GM21576 (cell line): ENCODE results near the gene SHTN1.

Experiments
- ATAC-seq: cut with Tn5 transposase; IDR thresholded peaks from one replicate; pipeline ENCODE4 v1.9.1; 2021; ENCODE audit warnings: mild to moderate bottlenecking, moderate library complexity; ENCODE audit not compliant: unreplicated experiment

Gene SHTN1

GRCh38 chr10:116878123-116878522, 126.9 kb downstream of the SHTN1 start:
- no peak for ATAC-seq

DNA sequence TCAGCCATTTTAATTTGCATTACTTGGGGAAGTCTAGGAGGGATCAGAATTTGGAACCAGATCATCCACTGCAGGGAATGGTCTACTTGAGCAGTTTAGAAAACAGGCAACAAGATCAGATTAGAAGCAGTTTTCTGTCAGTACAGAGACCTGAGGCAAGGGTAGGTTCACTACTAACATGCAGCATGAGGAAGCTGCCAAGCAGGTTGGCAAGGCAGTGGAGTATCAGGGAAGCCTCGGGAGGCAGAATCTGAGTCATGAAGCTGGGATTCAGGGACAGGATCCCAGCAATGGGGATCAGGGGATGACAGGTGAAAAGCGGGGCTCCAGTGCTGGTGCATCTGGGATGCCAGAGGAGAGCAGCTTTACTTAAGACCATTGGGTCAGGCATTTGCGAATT, 127.6 kb downstream of the SHTN1 start:
- ATAC-seq, result no peak

DNA sequence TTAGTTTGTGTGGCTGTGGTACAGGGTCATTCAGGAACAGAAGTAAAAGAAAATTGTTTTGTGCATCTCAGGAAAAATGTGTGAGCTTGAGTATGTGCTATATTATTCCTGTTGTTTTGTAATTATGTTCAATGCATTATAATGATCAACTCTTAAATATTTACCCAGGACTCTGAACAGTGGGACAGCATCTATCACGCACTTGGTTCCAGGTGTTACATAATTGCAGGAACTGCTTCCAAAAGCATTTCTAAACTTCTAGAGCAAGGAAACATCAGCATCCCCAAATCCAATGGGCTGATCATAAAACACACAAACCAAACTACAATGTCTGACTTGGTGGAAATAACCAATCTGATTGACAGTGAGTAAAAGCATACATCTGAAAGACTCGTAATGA, 129.1 kb downstream of the SHTN1 start:
- no peak for ATAC-seq

- no peak for ATAC-seq
These were observed 131.9 kb downstream of the SHTN1 start for GRCh38 chr10:116873134-116873533.

GRCh38 chr10:116870949-116871348, 134.0 kb downstream of the SHTN1 start:
- ATAC-seq, result no peak

GRCh38 chr10:116868722-116869121, 136.3 kb downstream of the SHTN1 start:
- no peak for ATAC-seq

- no peak for ATAC-seq
These were observed 136.8 kb downstream of the SHTN1 start for GRCh38 chr10:116868198-116868676.

DNA sequence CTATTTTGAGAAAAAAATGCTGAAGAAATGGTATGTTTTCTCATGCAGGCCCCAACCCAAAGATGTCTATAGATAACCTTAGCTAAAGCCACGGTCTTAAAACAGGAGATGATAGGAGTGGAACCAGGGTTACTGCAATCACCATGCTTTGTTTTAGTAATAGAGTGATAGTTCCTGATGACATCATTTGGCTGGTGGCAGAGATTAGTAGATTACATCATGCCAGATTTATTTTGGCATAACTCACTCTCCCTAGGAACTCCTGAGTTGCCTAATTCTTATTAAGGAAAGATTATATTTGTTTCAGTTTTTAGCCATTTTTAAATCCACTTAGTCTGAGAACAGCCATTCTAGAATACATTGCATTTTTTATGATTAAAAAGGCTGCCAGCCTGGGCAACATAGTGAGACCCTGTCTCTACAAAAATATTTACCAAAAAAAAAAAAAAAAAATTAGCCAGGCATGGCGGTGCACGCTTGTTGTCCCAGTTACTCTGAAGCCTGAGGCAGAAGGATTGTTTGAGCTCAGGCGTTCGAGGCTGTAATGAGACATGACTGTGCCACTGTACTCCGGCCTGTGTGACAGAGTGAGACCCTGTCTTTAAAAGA, 137.9 kb downstream of the SHTN1 start:
- no peak for ATAC-seq

GRCh38 chr10:116866066-116866465, 138.9 kb downstream of the SHTN1 start:
- no peak for ATAC-seq

- ATAC-seq, result no peak
These were observed 140.6 kb downstream of the SHTN1 start for GRCh38 chr10:116864436-116864835.

DNA sequence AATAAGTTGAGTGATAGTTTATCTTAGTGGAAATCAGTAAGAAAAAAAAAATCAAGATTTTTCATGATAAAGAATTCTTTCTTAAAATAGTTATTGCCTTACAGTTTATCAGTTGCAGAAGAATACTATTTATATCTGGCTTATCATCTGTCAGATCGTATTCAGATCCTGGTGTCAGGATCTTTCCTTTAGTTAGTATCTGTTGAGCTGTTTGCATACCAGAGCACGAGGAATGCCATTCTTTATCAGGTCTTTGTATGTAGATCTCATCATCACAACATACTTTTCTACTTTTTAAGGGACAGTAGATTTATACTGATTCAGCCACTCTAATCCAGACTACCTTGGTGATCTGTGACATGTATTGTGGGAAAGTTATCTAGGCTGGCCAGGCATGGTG, 143.2 kb downstream of the SHTN1 start:
- no peak for ATAC-seq

DNA sequence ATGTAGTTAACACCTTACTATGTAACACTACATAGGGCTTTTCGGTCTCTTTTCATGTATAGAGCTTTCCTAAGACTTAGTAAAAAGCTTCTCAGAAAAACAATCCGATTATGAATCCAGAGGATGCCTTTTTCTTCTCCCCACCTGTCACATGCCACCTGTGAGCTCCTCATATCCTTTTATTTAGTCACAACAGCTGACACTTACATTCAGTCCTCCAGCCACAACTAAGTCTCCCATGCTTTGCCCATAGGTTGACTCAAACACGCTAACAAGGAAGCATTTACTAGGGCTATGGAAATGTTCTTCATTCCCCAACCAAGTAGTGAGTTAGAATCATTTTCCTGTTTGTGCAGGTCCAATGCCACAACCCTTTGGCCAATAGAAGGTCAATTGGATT, 147.8 kb downstream of the SHTN1 start:
- ATAC-seq, result no peak

DNA sequence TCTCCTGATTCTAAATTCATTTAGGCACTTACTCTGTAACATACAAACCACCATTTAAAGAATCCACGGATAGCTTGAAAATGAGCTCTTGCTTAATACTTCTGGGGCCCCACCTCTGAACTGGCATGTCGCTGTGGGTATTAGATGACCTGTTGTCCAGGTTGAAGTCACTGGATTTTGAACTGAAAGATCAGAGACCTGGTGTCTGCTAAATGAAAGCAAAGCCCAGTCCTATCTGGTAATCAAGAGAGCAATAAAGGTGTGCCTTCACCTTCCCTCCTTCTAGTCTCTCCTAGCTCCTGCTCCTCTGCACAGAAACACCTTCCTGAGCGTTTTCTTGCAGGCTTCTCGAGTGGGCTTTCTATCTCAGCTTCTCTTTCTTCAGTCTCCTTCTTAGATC, 151.3 kb downstream of the SHTN1 start:
- ATAC-seq, result no peak

DNA sequence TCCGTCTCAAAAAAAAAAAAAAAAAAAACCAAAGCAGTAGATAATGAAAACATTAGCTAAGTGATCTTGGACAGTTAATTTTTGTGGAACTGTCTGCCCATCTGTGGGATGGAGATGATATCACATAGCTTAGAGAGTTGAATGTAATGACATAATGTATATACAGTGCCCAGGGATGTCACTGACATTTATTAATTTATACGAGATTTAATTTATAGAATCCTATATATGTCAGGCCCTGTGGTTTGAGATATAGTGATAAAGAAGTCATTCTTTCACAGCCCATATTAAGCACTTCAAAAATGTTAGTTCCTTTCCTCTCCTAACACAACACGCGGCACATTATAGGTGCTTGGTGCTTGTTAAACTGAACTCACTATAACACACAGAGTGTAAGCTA, 151.7 kb downstream of the SHTN1 start:
- ATAC-seq, result no peak

- no peak for ATAC-seq
These were observed 152.7 kb downstream of the SHTN1 start for GRCh38 chr10:116852246-116852645.

GRCh38 chr10:116850058-116850611, 154.9 kb downstream of the SHTN1 start:
- ATAC-seq, result no peak

DNA sequence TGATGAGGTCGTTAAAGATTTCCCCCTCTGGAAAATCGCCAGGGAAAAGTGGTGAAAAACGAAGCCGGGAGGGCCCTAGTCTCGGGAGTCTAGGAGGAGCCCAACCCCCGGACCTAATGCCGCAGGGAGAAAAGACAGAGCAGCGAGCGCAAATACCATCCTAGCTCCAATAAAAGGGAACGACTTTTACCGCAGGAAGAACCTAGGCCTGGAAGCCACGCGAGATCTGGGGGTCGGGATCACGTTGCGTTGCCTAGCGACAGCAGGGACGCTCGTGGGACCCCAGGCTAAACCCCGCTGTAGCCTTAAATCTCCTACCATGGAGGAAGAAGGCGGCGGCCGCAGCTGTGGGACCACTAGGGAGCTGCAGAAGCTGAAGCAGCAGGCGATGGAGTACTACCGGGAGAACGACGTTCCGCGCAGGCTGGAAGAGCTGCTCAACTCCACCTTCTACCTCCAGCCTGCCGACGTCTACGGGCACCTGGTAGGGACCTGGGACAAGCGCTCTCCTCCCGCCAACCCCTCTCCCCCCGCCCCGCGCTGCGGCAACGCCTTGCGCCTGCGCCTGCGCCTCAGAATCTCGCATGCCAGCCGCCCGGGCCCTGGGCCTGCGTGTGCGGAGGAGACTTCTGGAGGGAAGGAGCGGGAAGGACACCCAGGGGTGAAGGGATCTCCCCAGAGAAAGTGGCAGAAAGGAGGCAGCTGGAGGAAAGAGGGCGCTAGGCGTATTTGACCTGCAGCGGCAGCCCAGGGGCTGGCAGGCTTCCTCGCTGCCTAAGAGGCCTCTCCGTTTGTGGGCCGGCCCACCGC, 155.5 kb downstream of the SHTN1 start, which contains the start of gene ENO4:
Gene ENO4, plus strand, starts transcription at position 252 of the 810 bp plus-strand sequence. Its CDS starts 68 bp downstream, at position 320.
- peak; percentile 50 for ATAC-seq

- ATAC-seq, result no peak
These were observed 156.1 kb downstream of the SHTN1 start for GRCh38 chr10:116848944-116849247.

GRCh38 chr10:116848032-116848943, 156.7 kb downstream of the SHTN1 start:
- peak; percentile 71 for ATAC-seq

DNA sequence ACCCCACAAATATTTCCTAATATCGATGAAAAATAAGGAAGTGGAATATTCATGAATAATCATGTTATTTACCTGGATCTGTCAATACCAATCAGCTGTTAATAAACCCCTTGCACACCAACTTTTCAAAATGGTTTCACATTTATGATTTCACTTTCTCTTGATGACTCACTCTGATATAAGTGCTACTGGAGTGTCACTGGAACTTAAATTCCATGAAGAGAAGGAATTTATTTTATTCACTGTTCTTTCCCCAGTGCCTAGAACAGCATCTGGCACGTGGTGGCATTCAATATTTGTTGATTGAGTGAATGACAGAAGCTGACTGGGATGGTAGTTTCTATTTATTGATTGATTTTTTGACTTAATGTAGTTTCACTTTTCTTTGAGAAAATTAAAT, 159.2 kb downstream of the SHTN1 start:
- no peak for ATAC-seq
